NB4 (cell line): ENCODE results near the gene AXIN2.

ENCODE experiments used
- DNase-seq: peaks from one replicate; pipeline ENCODE4 v3.0.0; 2010; ENCODE audit warnings: low read depth
- H3K4me3 ChIP-seq: one replicate; pipeline ENCODE4 v1.5.1; 2011; ENCODE audit warnings: mild to moderate bottlenecking, low read depth, low read length, moderate library complexity
- MYC ChIP-seq: IDR thresholded peaks from 2 replicates; pipeline ENCODE4 v1.6.1; 2011; ENCODE audit warnings: low read depth, low read length
- POLR2A ChIP-seq: IDR thresholded peaks from 2 replicates; pipeline ENCODE4 v1.6.1; 2011; ENCODE audit warnings: mild to moderate bottlenecking; ENCODE audit not compliant: insufficient read length; ENCODE audit errors: extremely low read depth
- TF ChIP-seq, protein P1 (sequence below): IDR thresholded peaks from one replicate; pipeline ENCODE4 v1.5.1; 2012; ENCODE audit warnings: low read depth, low read length
- TF ChIP-seq, protein P2 (sequence below): IDR thresholded peaks from 2 replicates; pipeline ENCODE4 v1.6.1; 2011; ENCODE audit warnings: low read depth, low read length

Gene AXIN2

DNA sequence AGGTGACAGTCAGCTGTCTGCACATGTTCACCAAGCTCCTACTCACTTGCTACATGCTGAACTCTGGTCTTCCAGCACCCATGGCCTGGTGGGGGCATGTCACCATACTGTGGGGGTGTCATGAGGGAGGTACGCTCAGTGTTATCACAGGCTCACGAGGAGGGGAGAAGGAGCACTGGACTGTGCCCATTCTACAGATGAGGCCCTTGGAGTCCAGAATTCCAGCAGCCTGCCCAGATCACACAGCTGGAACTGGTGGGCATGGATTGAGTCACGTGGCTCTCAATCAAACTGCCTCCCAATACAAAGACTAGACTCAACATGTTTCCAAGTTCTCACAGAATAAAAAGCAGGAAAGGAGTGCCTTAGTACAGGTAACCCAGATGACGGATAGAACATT lies 10.7 kb downstream of the AXIN2 start:
- H3K4me3 ChIP-seq: no peak overlapping the region
- TF ChIP-seq MYC (no peak), POLR2A (no peak)
- TF ChIP-seq, protein P1, sequence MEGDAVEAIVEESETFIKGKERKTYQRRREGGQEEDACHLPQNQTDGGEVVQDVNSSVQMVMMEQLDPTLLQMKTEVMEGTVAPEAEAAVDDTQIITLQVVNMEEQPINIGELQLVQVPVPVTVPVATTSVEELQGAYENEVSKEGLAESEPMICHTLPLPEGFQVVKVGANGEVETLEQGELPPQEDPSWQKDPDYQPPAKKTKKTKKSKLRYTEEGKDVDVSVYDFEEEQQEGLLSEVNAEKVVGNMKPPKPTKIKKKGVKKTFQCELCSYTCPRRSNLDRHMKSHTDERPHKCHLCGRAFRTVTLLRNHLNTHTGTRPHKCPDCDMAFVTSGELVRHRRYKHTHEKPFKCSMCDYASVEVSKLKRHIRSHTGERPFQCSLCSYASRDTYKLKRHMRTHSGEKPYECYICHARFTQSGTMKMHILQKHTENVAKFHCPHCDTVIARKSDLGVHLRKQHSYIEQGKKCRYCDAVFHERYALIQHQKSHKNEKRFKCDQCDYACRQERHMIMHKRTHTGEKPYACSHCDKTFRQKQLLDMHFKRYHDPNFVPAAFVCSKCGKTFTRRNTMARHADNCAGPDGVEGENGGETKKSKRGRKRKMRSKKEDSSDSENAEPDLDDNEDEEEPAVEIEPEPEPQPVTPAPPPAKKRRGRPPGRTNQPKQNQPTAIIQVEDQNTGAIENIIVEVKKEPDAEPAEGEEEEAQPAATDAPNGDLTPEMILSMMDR: no peak
- TF ChIP-seq, protein P2, sequence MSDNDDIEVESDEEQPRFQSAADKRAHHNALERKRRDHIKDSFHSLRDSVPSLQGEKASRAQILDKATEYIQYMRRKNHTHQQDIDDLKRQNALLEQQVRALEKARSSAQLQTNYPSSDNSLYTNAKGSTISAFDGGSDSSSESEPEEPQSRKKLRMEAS: no peak
- DNase-seq: no peak

DNA sequence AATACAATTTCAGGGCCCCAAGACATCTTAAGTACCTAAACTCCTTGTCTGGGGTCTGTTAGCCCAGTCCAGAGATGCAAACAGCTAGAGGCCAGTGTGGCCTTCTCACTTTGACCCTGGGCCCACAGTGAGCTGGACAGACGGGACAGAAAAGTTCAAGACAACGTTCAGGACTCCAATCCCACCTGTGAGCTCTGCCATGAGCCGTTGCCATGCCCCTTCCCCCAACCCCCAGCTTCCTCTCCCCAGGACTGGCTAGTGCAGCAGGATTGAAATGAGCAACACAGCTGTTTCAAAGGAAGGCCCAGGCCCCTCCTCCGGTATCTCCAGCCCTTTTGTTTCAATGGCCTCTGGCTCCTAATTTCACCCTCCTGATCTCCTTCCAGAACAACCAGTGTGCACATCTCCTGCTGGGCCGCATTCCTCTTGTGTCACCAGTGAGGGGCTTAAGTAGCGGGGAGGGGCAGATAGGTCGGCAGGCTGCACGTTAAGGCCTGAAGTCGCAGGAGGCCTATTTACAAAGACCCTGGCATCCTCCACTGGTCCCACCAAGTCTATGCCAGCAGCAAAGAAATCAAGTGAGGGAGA lies 11.3 kb downstream of the AXIN2 start:
- TF ChIP-seq MYC (no peak), POLR2A (no peak)
- TF ChIP-seq, protein P1: no peak
- TF ChIP-seq, protein P2: no peak
- no peak overlapping the region for H3K4me3 ChIP-seq
- DNase-seq: no peak

DNA sequence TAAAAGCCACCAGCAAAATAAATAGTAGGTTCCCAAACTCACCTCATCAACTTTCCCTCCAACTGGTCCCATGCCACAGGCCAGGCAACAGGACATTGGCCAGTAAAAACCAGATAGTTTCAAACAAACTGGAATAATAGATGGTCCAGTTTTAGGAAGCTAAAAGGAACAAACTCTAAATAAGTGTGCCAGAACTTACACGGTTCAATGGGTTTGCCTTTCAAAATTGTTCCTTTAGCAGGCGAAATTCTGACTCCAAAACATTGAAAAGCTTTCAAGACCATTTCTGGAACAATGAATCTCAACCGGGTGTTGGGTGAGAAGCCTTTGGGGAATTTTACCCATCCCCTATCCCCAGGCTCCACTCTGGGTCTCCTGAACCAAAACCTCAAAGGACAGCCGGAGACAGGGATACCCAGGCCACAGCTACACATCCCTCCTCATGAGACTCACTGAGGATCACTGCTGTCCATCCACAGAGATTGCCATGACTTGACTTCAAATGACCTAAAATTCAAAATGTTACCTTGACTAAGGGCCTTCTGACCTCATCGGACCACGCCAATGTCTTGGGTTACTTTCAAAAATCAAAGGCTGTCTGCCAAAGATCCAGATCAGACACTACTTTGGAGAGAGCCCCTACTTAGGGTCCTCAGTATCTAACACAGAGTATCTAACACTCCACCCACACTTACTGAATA lies 13.0 kb downstream of the AXIN2 start:
- no peak overlapping the region for H3K4me3 ChIP-seq
- TF ChIP-seq, protein P2: no peak
- TF ChIP-seq POLR2A (no peak), MYC (no peak)
- TF ChIP-seq, protein P1: no peak
- no peak for DNase-seq

DNA sequence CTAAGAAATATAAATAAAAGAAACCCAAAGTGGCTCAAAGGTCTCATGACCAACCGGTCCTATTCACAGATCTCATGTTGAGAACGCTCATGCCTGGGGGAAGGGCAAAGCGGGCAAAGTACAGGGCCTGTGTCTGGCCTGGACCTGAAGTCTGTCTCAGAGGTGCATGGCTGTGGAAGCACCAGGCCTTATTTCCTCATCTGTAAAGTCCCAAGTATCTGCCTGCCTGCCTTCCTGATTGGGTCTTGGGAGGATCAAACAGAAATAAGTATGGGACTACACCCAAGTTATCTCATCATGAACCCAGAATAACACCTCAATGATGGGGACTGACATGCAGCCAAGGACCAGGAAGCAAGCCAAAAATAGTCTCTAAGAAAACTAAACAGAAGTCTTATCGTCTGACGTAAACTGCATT lies 14.2 kb downstream of the AXIN2 start:
- no peak overlapping the region for H3K4me3 ChIP-seq
- TF ChIP-seq POLR2A: no peak
- TF ChIP-seq MYC: no peak
- TF ChIP-seq, protein P1: no peak
- TF ChIP-seq, protein P2: no peak
- DNase-seq: no peak

DNA sequence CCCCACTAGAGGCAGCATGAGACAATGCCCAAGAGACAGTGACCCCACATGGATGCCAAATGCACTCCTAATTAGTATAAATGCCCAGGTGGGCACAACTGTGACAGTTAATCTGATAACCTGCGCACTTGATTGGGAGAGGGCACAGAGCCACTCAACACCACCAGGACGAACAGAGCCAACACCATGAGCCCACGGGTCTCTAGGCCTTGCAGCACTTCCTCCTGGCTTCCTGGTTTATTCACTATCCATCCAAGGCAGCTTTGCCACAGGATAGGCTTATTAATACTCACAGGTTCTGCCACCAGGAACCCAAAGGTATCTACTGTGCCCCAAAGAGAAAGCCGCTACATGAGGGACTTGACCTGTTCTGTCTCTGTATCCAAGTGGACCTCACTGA lies 14.9 kb downstream of the AXIN2 start:
- TF ChIP-seq POLR2A (no peak), MYC (no peak)
- TF ChIP-seq, protein P1: no peak
- TF ChIP-seq, protein P2: no peak
- DNase-seq: no peak
- H3K4me3 ChIP-seq: no peak overlapping the region
